ENCODE measurements around the gene SULT1C4.

SULT1C4 gene

GRCh38 chr2:108436976-108437375 is 59.2 kb downstream of the SULT1C4 start:
- no peaks in the 10 kb centered on the region for H3K27me3 ChIP-seq (ENCODE audit: insufficient read depth, low read length)
- H2AFZ ChIP-seq (ENCODE audit: low read length) = no peak overlapping the region
- H3F3A ChIP-seq (ENCODE audit: insufficient read depth, low read length) = no peaks in the 10 kb centered on the region
- no peaks in the 10 kb centered on the region for H3K79me2 ChIP-seq (ENCODE audit: insufficient read depth, low read length)
- no peak overlapping the region for H3K9ac ChIP-seq (ENCODE audit: low read length)
- no peaks in the 10 kb centered on the region for H3K9me3 ChIP-seq (ENCODE audit: low read length)
- no peak overlapping the region for H3K4me2 ChIP-seq (ENCODE audit: low read length)
- peaks cover 7% of the 10 kb centered on the region for H3K4me1 ChIP-seq (ENCODE audit: insufficient read depth, low read length, severe bottlenecking)
- H3K9me2 ChIP-seq (ENCODE audit: low read depth, low read length) = no peaks in the 10 kb centered on the region
- TF ChIP-seq EZH2 (IDR thresholded peaks at IDR 0.05; ENCODE audit: borderline replicate concordance, low read length) (no peak), CTCF (IDR thresholded peaks at IDR 0.05; ENCODE audit: low read length) (no peak)
- H4K20me1 ChIP-seq (ENCODE audit: insufficient read depth, low read length) = no peaks in the 10 kb centered on the region
- no peak overlapping the region for H3K4me3 ChIP-seq (ENCODE audit: low read depth, low read length, poor library complexity, severe bottlenecking)
- H3K27ac ChIP-seq (ENCODE audit: low read depth, low read length, poor library complexity, severe bottlenecking) = no peak overlapping the region
- no peaks in the 10 kb centered on the region for H3K36me3 ChIP-seq (ENCODE audit: insufficient read depth, low read length)
